AG09309 (cell line): ENCODE measurements around the gene PSMG3.

ENCODE experiments used
- DNase-seq: peaks from one replicate; pipeline ENCODE4 v3.0.0-alpha.2; 2010; ENCODE audit warnings: low read depth
- H3K4me3 ChIP-seq: 2 replicates; pipeline ENCODE4 v1.5.1; 2011; ENCODE audit warnings: mild to moderate bottlenecking, low read depth, low read length, moderate library complexity; ENCODE audit not compliant: control insufficient read depth
- CTCF ChIP-seq: IDR thresholded peaks from 2 replicates; pipeline ENCODE4 v1.5.1; 2011; ENCODE audit warnings: mild to moderate bottlenecking, low read depth, low read length, inconsistent platforms; ENCODE audit not compliant: insufficient read depth, control insufficient read depth; ENCODE audit errors: missing control alignments

Gene PSMG3

GRCh38 chr7:1569833-1570632 is at the start of gene PSMG3:
Gene PSMG3, minus strand, starts transcription at chr7:1570032. Its CDS starts 693 bp downstream, at chr7:1569339.
- DNase-seq = no peak
- peak; percentile 31 for TF ChIP-seq CTCF
- peak within 1 kb of the TSS; percentile 98 for H3K4me3 ChIP-seq

- DNase-seq = no peak
- no peak for TF ChIP-seq CTCF
- H3K4me3 ChIP-seq = no peak overlapping the region
Measured at GRCh38 chr7:1618475-1618874, 48.6 kb upstream of the PSMG3 start.

- no peak for DNase-seq
- TF ChIP-seq CTCF = no peak
- H3K4me3 ChIP-seq = no peak overlapping the region
Measured at GRCh38 chr7:1617957-1618356, 48.1 kb upstream of the PSMG3 start.

- no peak for DNase-seq
- no peak overlapping the region for H3K4me3 ChIP-seq
- no peak for TF ChIP-seq CTCF
Measured at GRCh38 chr7:1616741-1617140, 46.9 kb upstream of the PSMG3 start.

GRCh38 chr7:1611708-1612241 is 41.9 kb upstream of the PSMG3 start:
- H3K4me3 ChIP-seq = no peak overlapping the region
- TF ChIP-seq CTCF = no peak
- DNase-seq = peak; percentile 72

GRCh38 chr7:1610678-1611302 is 41.0 kb upstream of the PSMG3 start:
- H3K4me3 ChIP-seq = no peak overlapping the region
- DNase-seq = no peak
- TF ChIP-seq CTCF = no peak
